Fibroblast of lung (primary cell): ENCODE results near the gene RFC4.

Experiments used
- EZH2 ChIP-seq: IDR thresholded peaks from 2 replicates; pipeline ENCODE4 v1.5.1; 2012; ENCODE audit warnings: low read length, control low read depth, mild to moderate bottlenecking; ENCODE audit errors: missing control alignments
- TF ChIP-seq, protein P1 (sequence below), 2 donors: IDR thresholded peaks in 1 of 2; conservative IDR thresholded peaks in 1 of 2; 1 replicate in 1 of 2; 2 replicates in 1 of 2; pipeline ENCODE4 v1.5.1; 2011 to 2012; ENCODE audit warnings: low read length in 2 of 2, control low read depth in 1 of 2, inconsistent platforms in 1 of 2, low read depth in 1 of 2, mild to moderate bottlenecking in 1 of 2

- TF ChIP-seq, protein P1, sequence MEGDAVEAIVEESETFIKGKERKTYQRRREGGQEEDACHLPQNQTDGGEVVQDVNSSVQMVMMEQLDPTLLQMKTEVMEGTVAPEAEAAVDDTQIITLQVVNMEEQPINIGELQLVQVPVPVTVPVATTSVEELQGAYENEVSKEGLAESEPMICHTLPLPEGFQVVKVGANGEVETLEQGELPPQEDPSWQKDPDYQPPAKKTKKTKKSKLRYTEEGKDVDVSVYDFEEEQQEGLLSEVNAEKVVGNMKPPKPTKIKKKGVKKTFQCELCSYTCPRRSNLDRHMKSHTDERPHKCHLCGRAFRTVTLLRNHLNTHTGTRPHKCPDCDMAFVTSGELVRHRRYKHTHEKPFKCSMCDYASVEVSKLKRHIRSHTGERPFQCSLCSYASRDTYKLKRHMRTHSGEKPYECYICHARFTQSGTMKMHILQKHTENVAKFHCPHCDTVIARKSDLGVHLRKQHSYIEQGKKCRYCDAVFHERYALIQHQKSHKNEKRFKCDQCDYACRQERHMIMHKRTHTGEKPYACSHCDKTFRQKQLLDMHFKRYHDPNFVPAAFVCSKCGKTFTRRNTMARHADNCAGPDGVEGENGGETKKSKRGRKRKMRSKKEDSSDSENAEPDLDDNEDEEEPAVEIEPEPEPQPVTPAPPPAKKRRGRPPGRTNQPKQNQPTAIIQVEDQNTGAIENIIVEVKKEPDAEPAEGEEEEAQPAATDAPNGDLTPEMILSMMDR (conservative IDR thresholded peaks at IDR 0.05 in 1 of 2, IDR thresholded peaks at IDR 0.05 in 1 of 2; ENCODE audit: low read depth in 1 of 2, low read length in 2 of 2): no peak
- no peak for TF ChIP-seq EZH2
Measured at GRCh38 chr3:186841620-186842019, 35.3 kb upstream of the RFC4 start.
